Astrocyte (in vitro differentiated cells and primary cell): ENCODE data around the gene SHB.

ENCODE experiments used
- EZH2 ChIP-seq: IDR thresholded peaks from 2 replicates; pipeline ENCODE4 v1.6.1; 2012; ENCODE audit warnings: mild to moderate bottlenecking, low read length, inconsistent platforms; ENCODE audit not compliant: insufficient read depth
- TF ChIP-seq, protein P1 (sequence below): IDR thresholded peaks from 2 replicates; pipeline ENCODE4 v1.5.1; 2011; ENCODE audit warnings: low read depth, mild to moderate bottlenecking, inconsistent platforms, low read length, moderate library complexity; ENCODE audit not compliant: insufficient read depth

DNA sequence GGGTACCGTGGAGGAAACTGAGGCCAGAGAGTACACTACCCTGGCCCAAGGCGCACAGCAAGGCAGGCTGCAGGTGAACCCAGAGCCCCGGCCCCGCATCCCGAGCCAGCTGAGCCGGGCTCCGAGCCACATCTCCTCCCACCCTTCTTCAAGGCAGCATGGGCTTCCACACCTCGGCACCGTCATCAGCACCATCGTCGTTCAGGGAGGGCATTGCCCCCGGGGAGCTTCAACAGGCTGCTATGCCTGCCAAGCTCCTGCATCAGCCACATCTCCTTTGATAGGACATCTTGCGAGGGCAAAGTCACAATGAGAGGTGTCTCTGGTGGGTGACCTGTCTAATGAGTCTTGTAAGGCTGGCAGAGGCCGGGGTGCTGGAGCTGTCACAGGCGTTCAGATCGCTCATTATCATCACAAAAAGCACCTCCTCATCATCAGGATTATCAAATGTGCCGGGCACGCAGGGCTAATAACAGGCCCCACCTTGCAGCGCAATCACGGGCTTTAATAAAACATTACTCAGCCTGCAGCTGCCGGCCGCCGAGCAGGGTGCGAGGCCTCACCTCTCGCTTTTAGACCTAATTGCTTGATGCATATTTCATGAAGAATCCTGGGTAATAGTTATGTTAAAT, 145.1 kb downstream of the SHB start:
- TF ChIP-seq, protein P1, sequence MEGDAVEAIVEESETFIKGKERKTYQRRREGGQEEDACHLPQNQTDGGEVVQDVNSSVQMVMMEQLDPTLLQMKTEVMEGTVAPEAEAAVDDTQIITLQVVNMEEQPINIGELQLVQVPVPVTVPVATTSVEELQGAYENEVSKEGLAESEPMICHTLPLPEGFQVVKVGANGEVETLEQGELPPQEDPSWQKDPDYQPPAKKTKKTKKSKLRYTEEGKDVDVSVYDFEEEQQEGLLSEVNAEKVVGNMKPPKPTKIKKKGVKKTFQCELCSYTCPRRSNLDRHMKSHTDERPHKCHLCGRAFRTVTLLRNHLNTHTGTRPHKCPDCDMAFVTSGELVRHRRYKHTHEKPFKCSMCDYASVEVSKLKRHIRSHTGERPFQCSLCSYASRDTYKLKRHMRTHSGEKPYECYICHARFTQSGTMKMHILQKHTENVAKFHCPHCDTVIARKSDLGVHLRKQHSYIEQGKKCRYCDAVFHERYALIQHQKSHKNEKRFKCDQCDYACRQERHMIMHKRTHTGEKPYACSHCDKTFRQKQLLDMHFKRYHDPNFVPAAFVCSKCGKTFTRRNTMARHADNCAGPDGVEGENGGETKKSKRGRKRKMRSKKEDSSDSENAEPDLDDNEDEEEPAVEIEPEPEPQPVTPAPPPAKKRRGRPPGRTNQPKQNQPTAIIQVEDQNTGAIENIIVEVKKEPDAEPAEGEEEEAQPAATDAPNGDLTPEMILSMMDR: no peak
- TF ChIP-seq EZH2: no peak
